GM12892 (cell line): ENCODE results near the gene GRIA2.

Experiments
- DNase-seq: peaks from one replicate; pipeline ENCODE4 v3.0.0; 2011; ENCODE audit not compliant: insufficient read length
- FAIRE-seq: peaks from 2 replicates; lab custom pipeline; 2011; peaks lifted over from hg19 to GRCh38; lab: Jason Lieb, UNC
- POLR2A ChIP-seq: IDR thresholded peaks from 2 replicates; pipeline ENCODE4 v1.6.1; 2011; ENCODE audit warnings: low read depth, low read length, control low read depth
- POLR2AphosphoS5 ChIP-seq: IDR thresholded peaks from 2 replicates; pipeline ENCODE4 v1.6.1; 2011; ENCODE audit warnings: low read depth, low read length, control low read depth
- TAF1 ChIP-seq: IDR thresholded peaks from 2 replicates; pipeline ENCODE4 v1.6.1; 2011; ENCODE audit warnings: low read depth, mild to moderate bottlenecking, control low read depth, low read length, borderline replicate concordance

The GRIA2 gene

GRCh38 chr4:157270552-157270951 is 50.0 kb downstream of the GRIA2 start:
- FAIRE-seq (no peak), DNase-seq (no peak)
- TF ChIP-seq TAF1 (no peak), POLR2A (no peak), POLR2AphosphoS5 (no peak)

GRCh38 chr4:157271166-157271869 is 50.8 kb downstream of the GRIA2 start:
- TF ChIP-seq POLR2A, result no peak
- TF ChIP-seq POLR2AphosphoS5, result no peak
- no peak for TF ChIP-seq TAF1
- FAIRE-seq (no peak), DNase-seq (no peak)

- no peak for DNase-seq
- no peak for FAIRE-seq
- TF ChIP-seq POLR2AphosphoS5 (no peak), TAF1 (no peak), POLR2A (no peak)
Observed at GRCh38 chr4:157280673-157281072, 60.1 kb downstream of the GRIA2 start.

- no peak for TF ChIP-seq POLR2AphosphoS5
- no peak for TF ChIP-seq POLR2A
- no peak for TF ChIP-seq TAF1
- no peak for FAIRE-seq
- DNase-seq, result no peak
Observed at GRCh38 chr4:157282019-157282418, 61.5 kb downstream of the GRIA2 start.

GRCh38 chr4:157287445-157287844 is 66.9 kb downstream of the GRIA2 start:
- no peak for TF ChIP-seq POLR2A
- DNase-seq, result no peak
- no peak for FAIRE-seq

GRCh38 chr4:157290622-157291021 is 70.1 kb downstream of the GRIA2 start:
- TF ChIP-seq POLR2AphosphoS5 (no peak), TAF1 (no peak), POLR2A (no peak)
- DNase-seq, result no peak
- FAIRE-seq, result no peak

GRCh38 chr4:157291071-157291470 is 70.5 kb downstream of the GRIA2 start:
- FAIRE-seq (no peak), DNase-seq (no peak)
- TF ChIP-seq TAF1 (no peak), POLR2AphosphoS5 (no peak), POLR2A (no peak)

- FAIRE-seq (no peak), DNase-seq (no peak)
- no peak for TF ChIP-seq POLR2A
- TF ChIP-seq POLR2AphosphoS5, result no peak
- TF ChIP-seq TAF1, result no peak
Observed at GRCh38 chr4:157293673-157294072, 73.1 kb downstream of the GRIA2 start.

GRCh38 chr4:157294575-157294974 is 74.0 kb downstream of the GRIA2 start:
- no peak for FAIRE-seq
- no peak for DNase-seq
- no peak for TF ChIP-seq TAF1

GRCh38 chr4:157300701-157301100 is 80.2 kb downstream of the GRIA2 start:
- no peak for DNase-seq
- no peak for FAIRE-seq
- TF ChIP-seq POLR2AphosphoS5, result no peak
- no peak for TF ChIP-seq POLR2A
- TF ChIP-seq TAF1, result no peak

- FAIRE-seq, result no peak
- TF ChIP-seq POLR2A, result no peak
- DNase-seq, result no peak
Observed at GRCh38 chr4:157303471-157303960, 83.0 kb downstream of the GRIA2 start.

- DNase-seq (no peak), FAIRE-seq (no peak)
- TF ChIP-seq POLR2AphosphoS5 (no peak), TAF1 (no peak), POLR2A (no peak)
Observed at GRCh38 chr4:157304769-157305168, 84.2 kb downstream of the GRIA2 start.
